ENCODE results near the gene ARHGEF25.
"Not testable (repeated sequence)": the region's sequence is repeated elsewhere in the genome, so short reads cannot be mapped to it uniquely, and the experiment has no call there.

Gene ARHGEF25

DNA sequence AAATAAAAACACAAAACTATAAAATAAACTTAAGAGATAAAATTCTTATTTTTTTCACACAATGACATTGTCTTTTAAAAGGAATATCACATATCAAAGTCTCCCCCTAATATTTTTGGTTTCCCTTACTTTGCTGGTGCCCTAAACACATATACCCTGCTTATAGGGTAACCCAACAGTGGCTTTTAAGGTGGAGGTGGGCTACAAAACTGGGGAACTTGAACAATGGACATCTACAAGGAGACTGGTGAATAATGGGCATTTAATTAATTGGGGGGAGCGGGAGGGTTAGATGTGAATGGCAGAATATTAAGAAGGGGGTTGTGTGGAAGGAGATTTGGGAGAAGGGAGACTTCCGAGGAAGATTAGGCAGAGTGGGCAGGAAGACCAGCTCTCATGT lies 12.2 kb downstream of the ARHGEF25 start:
- FAIRE-seq, result no peak

DNA sequence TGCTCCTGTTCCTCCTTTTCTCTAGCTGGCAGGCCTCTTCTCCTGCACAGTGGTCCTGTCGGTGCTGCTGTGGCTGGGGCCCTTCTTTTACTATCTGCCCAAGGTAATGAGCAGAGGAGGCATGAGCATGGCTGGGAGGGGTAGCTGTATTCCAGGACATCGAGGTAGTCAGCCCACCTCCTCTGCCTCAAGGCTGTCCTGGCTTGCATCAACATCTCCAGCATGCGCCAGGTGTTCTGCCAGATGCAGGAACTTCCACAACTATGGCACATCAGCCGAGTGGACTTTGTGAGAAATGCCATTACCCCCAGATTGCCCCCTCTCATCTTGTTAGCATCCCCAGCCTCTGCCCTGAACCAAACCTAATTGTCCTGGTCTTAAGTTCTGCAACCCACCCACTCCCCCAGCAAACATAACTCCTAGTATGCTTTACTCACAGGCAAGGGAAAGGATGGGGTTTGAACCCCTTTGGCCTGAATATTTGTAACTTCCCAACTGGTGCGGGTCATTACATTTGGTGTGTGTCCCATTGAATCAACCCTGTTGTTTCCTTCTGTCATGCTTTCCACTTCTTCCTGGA lies 12.7 kb downstream of the ARHGEF25 start:
- no peak for FAIRE-seq

DNA sequence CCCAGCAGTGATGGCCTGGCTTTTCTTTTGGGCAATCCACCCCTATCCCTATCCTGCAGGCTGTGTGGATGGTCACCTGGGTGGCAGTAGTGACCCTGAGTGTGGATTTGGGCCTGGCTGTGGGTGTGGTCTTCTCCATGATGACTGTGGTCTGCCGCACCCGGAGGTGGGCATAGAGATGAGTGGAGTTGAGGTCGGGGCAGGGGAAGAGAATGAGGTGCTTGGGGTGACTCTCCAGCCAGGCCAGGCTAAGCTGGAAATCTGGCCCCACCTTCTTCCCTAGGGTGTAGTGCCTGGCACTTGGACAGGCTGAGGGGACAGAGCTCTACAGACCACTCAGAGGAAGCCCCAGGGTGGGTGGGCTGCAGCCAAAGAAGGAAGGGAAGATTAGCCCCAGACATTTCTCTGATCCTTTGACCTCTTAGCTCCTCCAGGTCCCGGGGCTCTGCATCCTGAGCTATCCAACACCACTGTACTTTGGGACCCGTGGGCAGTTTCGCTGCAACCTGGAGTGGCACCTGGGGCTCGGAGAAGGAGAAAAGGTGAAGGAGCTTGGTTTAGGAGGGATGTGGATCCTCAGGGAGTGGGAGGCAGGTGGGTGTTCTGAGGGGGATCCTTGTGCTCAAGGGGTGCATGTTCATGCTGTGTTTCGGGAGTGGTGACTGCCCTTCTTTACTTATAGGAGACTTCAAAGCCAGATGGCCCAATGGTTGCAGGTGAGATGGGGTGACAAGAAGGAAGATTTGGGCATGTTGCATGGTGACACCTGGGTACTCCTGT lies 13.4 kb downstream of the ARHGEF25 start:
- FAIRE-seq, result no peak

DNA sequence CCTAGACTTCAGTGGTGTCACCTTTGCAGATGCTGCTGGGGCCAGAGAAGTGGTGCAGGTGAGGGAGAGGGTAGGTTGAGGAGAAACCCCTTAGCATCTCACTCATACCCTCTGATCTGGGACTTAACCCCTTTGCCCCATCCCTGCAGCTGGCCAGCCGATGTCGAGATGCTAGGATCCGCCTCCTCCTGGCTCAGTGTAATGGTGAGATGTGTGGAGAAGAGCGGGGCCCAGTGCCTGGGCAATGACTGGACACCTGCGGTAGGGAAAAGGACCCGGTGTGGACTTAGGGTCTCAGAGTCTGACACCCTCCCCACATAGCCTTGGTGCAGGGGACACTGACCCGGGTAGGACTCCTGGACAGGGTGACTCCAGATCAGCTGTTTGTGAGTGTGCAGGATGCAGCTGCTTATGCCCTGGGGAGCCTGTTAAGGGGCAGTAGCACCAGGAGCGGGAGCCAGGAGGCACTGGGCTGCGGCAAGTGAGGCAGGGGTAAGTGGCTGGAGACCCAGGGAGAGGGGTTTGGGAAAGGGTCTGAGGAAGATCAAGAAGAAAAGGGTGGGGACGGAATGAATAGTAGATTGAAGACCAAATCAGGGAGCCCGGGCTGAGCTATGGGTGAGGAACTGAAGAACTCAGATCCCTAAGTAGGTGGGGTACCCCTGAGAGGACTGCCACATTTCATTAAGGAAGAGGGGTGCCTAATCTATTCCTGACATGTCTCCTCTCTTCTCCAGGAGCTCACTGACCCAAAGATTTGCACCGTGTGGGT lies 14.2 kb downstream of the ARHGEF25 start:
- no peak for FAIRE-seq

DNA sequence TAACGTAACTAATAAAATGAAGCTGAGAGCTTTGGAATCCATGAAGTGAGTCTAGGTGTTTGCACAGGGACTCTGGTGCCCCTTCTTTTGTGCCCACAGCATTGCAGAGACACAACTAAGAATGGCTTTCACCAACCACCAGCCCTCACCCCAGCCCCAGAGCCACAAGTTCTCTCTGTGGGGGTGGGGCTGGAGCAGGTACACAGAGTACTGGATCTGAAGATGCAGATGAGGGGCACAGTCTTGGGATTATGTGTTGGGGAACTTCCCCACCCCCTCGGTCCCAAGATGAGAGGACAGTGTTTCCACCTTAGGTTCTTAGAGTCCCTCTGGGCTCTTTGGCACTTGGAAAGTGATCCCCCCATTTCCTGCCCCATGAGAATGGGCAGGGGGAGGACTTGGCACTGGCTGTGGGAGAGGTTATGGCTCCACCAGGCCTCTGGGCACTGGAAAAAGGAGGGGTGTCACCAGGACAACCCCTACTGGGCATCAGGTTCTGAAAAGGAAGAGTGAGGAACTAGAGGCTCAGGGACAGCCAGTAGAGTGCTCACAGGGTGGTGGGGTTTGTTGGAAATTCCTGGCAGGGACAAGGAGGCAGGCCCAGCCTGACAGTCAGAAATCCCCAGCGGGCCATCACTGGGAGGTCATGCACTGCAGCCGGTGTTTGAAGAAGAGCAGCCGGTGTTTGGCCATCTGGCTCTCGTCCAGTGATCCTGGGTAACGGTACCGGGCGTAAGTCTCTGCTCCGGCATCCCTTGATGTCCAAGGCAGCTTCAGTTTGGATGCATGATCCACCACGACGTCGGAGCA lies 15.1 kb downstream of the ARHGEF25 start:
- no peak for FAIRE-seq

DNA sequence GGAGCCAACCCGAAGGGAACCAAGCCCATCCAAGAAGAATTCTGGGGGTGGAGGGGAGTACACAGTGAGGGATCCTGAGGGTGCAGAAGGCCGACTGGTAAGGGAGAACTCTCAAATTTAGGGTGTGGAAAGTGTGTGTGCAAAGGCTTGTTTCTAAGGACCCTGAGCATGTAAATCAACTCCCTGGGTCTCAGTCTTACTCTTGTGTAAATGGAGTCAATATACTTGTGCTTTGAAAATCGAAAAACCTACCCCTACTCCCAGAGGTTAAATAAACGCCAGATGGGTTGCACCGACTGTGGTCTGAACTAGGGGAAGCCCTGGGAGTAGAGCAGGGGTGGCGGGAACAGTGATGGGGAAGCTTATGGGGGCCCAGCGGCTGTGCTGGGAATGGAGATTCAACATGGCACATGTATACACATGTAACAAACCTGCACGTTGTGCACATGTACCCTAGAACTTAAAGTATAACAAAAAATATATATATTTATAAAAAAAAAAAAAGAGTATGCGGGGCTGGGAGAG lies 15.7 kb downstream of the ARHGEF25 start:
- FAIRE-seq, result no peak

DNA sequence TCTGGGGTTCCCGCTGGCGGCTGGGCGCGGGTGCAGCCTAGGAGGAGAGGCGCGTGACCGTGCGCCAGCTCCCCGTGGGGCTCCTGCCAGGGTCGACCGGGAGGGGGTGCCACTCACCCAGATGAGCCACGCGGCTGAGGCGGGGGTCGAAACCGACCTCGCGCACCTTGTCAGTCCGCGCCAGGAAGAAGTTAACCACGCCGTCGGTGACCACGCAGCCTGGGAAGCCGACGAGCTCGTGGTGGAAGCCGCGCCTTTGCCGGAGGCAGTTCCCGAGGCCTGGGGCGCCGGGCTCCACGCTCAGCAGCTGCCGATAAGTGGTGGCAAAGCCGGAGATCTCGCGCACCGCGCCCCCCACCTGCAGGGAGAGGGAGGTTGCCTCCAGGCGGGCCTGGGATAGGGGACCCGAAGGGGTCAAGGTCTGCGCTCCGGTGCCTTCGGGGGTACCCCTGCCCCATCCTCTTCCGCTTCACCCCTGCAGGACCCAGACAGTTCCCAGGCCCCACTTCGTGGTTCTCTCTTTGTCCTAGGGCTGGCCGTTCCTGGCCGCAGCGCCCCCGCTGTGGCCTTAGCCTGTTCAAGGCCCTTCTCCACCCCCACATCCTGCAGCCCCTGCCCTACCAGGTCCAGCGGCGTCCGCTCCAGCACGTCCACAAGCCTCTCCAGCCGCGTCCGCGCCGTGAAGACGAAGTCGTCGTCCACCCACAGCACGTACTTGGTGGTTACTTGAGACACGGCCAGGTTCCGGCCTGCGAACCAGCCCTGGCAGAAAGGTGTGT lies 16.5 kb downstream of the ARHGEF25 start:
- FAIRE-seq, result no peak

DNA sequence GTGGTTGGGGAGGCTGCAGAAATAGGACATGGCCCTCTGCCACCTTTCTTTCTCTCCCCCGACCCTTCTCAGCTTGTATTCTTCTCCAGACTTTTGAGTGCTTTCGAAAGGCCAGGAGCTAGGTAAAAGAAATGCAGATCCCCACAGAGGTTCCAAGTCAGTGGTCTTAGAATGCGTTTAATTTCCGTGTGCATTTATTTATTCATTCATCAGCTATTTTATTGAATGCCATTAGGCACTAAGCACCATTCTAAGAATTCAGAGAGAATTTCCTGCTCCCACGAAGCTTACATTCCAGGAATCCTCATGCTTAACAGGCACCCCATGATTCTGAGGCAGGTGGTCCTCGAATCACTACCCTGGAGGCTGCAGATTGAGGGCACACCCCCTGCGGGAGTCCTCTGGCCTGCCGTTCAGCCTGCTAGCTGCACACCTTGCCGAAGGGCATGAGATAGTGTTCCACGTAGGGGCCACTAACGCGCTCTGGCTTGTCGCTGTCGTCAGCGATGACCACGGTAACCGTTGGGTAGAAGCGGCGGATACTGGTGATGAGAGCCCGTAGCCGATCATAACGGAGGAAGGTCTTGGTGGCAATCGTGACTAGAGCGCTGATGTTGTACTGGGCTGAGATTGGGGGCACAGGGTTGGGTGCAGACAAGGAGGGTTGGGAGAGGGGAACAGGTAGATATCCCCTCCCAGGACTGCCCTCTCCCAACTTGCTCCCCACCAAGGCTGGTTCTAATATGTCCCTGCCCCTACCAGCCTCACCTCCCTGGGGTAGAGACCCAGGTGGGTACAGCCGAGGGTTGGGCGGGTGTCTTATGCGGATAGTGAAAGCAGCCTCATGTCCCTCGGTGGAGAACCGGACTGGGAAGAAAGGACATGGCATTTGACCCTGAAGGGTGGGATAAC lies 17.3 kb downstream of the ARHGEF25 start:
- no peak for FAIRE-seq

DNA sequence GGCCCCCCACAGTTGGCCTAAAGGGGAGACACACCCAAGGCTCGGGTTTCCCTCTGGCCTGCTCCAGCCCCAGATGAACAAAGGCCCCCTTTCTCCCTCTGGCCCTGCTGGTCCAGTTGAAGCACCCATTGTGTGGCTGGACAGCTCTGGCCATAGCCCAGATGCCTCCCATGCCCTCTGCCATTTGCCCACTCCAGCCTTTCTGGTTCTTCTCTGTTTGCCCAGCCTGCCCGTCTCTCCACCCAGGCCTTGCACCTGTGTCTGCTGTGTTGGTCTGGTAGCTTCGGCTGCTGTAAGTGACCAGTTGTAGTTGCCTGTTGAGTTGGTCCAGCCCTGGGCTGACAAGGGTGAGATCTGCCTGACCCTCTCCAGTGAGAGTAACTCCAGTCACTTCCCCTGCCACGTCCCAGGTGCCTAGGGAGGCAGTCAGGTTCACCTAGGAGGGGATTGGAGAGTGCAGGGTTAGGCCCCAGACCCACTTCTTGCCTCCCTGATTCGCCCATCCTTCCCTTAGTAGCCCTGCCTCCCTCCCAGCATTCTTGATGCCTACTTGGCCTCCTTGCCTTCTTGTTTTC lies 18.7 kb downstream of the ARHGEF25 start:
- FAIRE-seq, result no peak

DNA sequence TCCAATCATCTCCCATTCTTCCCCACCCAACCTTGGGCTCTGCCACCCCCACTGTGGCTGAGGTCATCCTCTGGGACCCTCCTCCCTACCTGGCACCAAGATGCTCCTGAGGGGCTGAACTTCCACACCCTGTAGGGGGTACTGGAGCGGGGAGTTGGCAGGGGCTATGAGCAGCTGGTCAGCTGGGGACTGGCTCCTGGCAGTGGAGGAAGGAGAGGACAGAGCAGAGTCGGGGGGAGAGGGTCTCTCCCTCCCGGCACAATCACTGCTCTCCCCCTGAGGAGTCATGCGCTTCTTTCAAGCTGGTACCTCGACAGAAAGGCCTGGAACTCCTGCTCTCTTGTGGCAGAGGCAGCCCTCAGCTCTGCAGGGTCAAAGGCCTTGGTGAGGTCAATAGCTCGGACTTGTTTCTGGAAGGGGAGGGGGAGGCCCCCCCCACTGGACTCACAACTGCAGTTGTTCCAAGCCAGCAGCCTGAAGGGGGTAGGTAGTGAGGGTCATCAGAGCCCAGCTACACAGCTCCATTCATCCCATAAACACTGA lies 19.7 kb downstream of the ARHGEF25 start:
- FAIRE-seq, result no peak

DNA sequence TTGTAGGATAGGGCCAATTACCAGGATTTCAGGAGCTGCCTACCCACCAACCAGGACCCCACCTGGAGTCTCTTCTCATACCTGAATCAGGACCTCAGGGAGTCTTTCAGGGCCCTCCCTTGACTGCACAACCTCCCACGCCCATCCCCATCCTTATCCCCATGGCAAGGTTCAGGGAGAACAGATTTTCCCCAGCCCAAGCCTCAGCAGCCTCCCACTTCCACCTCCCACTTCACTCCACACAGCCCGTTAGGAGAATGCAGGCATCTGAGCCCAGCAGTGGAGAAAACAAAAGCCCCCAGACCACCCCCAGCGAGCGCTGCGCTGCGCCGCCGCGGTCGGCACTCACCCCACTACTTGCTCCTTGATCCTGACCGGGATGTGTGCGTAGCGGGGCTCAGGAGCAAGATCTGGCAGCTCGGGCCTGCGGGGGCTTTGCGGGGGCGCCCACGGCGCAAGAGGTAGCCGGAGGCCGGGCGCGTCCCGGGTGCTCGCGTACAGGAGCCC lies 20.4 kb downstream of the ARHGEF25 start:
- FAIRE-seq, result no peak

DNA sequence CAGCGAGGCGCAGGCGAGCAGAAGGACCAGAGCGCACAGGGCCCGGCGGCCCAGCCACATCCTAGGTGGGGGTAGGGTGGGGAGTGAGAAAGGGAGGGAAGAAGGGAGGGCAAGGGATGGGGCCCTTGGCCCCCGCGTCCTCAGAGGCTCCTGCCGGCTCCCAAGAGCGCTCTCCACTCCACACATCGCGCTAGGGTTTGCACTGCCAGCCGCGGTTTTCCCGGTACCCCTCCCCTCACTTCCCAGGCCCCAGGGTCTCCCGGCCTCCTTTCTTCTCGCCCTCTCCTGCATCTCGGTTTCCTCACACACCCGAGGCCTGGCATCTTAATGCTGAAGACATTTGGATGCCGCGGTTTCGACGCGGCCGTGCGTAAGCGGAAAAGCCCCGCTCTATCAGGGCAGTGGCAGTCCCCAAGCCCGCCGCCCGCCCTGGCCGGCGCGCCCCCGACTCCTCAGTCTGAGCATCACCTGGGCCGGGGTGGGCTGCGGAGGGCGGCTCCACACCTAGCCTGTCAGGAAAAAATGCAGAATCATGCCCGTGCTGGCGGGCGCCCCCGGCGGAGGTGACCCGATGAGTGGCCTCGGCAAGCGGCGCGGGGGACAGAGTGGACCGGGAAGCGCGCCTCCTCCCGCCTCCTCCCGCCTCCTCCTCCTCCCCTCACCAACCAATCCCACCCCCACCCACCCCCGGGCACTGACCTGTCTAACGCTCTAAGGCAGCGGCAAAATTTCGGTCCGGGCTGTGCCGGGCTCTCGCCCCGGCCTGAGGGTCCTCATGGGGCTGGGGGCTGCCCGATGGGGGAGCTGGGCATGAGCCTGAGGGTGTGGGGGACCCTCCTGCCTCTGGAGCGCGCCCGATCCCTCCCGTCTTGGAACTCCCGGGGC lies 21.1 kb downstream of the ARHGEF25 start:
- no peak for FAIRE-seq

DNA sequence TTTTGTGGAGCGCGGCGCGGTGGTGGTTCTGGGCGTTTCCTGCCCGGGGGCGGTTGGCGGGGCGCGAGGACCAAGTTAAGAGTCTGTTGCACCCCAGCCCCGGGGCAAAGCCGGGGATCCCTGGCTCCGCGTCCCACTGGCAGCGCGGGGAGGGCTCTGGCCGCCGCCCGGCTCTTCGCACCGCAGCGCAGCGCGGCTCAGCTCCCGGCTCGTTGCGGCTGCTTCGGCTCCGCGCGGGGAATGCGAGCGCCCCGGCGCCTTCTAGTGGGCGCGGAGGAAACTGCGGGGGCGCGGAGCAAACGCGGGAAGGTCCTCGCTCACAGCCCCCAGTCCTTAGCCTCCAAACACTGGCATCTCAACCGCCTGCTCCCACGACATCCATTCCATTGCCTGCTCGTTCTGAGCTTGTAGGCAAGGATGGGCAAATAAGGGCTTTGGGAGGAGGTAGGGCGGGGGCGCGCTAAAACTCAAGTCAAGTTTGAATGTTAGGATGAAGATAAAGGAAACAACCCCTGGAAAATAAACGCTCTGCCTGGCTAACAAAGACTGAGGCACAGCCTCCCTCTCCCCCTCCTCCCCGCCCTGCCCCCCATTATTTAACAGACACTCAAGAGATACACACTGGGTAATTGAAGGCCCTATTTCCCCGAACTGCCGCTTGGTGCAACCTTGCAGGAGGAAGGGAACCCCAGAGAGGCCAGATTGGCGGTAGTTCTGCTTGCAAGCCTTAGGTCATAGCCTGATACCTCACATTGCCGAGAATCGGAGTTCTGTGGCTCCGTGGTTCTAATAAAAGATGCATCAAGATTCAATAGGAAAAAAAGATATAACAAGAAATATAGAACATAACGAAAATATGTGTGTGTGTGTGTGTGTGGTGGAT lies 22.0 kb downstream of the ARHGEF25 start, which contains the start of gene B4GALNT1:
Gene B4GALNT1, minus strand, starts transcription at position 244 of the 883 bp plus-strand sequence. CDS start 1,069 bp downstream, outside the sequence.
- no peak for FAIRE-seq

DNA sequence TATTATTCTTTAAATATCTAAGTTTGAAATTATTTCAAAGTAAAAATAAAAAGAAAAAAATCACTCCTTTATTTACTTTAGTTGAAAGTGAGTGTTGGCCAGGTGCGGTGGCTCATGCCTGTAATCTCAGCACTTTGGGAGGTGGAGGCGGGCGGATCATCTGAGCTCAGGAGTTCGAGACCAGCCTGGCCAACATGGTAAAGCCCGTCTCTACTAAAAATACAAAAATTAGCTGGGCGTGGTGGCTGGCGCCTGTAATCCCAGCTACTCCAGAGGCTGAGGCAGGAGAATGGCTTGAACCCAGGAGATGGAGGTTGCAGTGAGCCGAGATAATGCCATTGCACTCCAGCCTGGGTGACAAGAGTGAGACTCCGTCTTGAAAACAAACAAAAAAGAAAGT lies 25.5 kb downstream of the ARHGEF25 start:
- not testable (repeated sequence) for FAIRE-seq

DNA sequence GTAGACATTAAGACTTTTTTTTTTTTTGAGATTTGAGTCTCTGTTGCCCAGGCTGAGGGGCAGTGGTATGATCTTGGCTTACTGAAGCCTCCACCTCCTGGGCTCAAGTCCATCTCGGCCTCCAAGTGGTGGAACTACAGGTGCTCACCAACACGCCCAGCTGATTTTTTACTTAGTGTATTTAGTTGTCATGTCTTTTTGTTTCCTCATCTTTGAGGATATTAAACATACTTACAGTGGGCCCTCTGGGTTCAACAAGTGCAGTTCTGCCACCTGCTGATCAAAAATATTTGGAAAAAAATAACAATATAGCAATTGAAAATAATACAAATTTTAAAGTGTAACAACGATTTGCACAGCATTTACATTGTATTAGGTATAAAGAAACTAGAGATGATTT lies 26.1 kb downstream of the ARHGEF25 start:
- no peak for FAIRE-seq

DNA sequence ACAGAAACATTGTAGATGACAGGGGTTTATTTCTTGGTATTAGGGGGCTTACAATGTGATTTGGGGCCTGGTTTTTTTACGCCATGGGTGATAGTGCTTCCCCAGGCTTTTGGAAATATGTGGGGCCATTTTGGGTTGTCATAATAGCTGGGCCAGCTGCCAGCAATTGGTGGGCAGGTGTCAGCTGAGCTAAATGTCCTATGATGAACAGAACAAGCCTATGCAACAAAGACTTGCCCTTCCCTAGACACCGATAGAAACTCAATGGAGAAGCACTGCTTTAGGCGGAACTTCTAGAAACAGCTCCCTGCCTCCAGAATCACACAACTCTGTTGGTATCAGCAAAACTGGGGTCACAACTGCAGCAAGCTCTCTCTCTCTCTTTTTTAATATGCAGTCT lies 26.9 kb downstream of the ARHGEF25 start:
- FAIRE-seq, result no peak

DNA sequence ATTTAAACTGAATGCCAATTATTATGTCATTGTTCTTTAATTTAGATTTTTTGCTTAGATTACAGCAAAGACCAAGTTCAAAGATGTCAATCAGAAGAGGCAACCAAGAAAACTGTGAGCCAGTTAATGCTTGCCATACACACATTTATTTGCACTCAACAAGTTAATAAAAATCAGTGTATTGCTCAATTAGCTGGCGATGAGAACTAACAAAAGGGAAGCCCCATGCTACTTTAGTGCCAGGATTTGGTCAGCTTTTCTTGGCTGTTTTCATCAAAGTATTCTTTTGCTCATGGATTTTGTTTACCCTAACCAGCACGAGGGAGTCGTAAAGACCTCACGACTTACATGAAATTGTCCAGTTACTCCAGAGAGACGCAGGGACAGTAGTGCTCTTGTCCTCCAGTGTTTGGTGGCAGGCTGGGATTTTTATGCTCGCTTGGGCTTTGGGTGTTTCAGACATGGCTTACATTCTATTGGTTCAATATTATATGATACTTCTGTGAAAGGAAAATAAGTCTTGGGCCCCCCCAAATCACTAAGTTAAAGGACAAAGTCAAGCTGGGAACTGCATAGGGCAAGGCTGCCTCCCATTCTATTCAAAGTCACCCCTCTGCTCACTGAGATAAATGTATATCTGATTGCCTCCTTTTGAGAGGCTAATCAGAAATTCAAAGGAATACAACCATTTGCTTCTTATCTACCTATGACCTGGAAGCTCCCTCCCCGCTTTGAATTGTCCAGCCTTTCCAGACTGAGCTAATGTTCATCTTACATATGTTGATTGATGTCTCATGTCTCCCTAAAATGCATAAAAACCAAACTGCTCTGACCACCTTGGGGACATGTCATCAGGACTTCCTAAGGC lies 29.2 kb downstream of the ARHGEF25 start:
- FAIRE-seq, result no peak

All from islet of Langerhans (tissue), 1 donor.